HG03378 (cell line): ENCODE measurements around the gene ATP1A4.

Source experiments
- ATAC-seq: cut with Tn5 transposase; IDR thresholded peaks from one replicate; pipeline ENCODE4 v1.9.1; 2021; ENCODE audit warnings: mild to moderate bottlenecking, moderate library complexity; ENCODE audit not compliant: unreplicated experiment

ATP1A4 gene

GRCh38 chr1:160224606-160225005, 73.2 kb downstream of the ATP1A4 start:
- ATAC-seq, result no peak

- ATAC-seq, result no peak
Observed at GRCh38 chr1:160225345-160225744, 73.9 kb downstream of the ATP1A4 start.

GRCh38 chr1:160226623-160227022, 75.2 kb downstream of the ATP1A4 start:
- peak; percentile 63 for ATAC-seq

- no peak for ATAC-seq
Observed at GRCh38 chr1:160227034-160227433, 75.6 kb downstream of the ATP1A4 start.

GRCh38 chr1:160227561-160227960, 76.2 kb downstream of the ATP1A4 start:
- ATAC-seq, result no peak

GRCh38 chr1:160228431-160228830, 77.0 kb downstream of the ATP1A4 start:
- no peak for ATAC-seq

GRCh38 chr1:160232911-160233310, 81.5 kb downstream of the ATP1A4 start:
- no peak for ATAC-seq
